GM18502 (cell line): Measurements from ENCODE around the gene ST7L.
"Not testable (repeated sequence)": the region's sequence is repeated elsewhere in the genome, so short reads cannot be mapped to it uniquely, and the experiment has no call there.

Source experiments
- ATAC-seq: cut with Tn5 transposase; IDR thresholded peaks from one replicate; pipeline ENCODE4 v1.9.1; 2021; ENCODE audit warnings: mild to moderate bottlenecking; ENCODE audit not compliant: unreplicated experiment, poor library complexity

Gene ST7L

GRCh38 chr1:112618721-112619517 is at the start of gene ST7L:
TSS of gene ST7L (minus strand) at chr1:112619141. CDS start at chr1:112619113, 28 bp downstream.
- no peak for ATAC-seq

GRCh38 chr1:112666946-112667345 is 48.0 kb upstream of the ST7L start:
- ATAC-seq, result no peak

GRCh38 chr1:112665857-112666256 is 46.9 kb upstream of the ST7L start:
- ATAC-seq, result no peak

- ATAC-seq, result no peak
Observed at GRCh38 chr1:112651205-112651604, 32.3 kb upstream of the ST7L start.

- ATAC-seq, result no peak
Observed at GRCh38 chr1:112646225-112646624, 27.3 kb upstream of the ST7L start.

GRCh38 chr1:112643080-112643479 is 24.1 kb upstream of the ST7L start:
- no peak for ATAC-seq

GRCh38 chr1:112640437-112640836 is 21.5 kb upstream of the ST7L start:
- not testable (repeated sequence) for ATAC-seq

- no peak for ATAC-seq
Observed at GRCh38 chr1:112638110-112638428, 19.1 kb upstream of the ST7L start.

- no peak for ATAC-seq
Observed at GRCh38 chr1:112637254-112638109, 18.5 kb upstream of the ST7L start.

GRCh38 chr1:112636597-112637253 is 17.8 kb upstream of the ST7L start:
- no peak for ATAC-seq

GRCh38 chr1:112636056-112636455 is 17.1 kb upstream of the ST7L start:
- no peak for ATAC-seq

GRCh38 chr1:112634367-112634766 is 15.4 kb upstream of the ST7L start:
- no peak for ATAC-seq

GRCh38 chr1:112633628-112634027 is 14.7 kb upstream of the ST7L start:
- ATAC-seq, result no peak

- no peak for ATAC-seq
Observed at GRCh38 chr1:112629256-112629655, 10.3 kb upstream of the ST7L start.

- no peak for ATAC-seq
Observed at GRCh38 chr1:112628516-112628915, 9.6 kb upstream of the ST7L start.

GRCh38 chr1:112626887-112627286 is 7.9 kb upstream of the ST7L start:
- ATAC-seq, result no peak

GRCh38 chr1:112626193-112626592 is 7.3 kb upstream of the ST7L start:
- ATAC-seq, result no peak

GRCh38 chr1:112625696-112626095 is 6.8 kb upstream of the ST7L start:
- no peak for ATAC-seq

GRCh38 chr1:112624493-112624892 is 5.6 kb upstream of the ST7L start:
- not testable (repeated sequence) for ATAC-seq

- ATAC-seq, result no peak
Observed at GRCh38 chr1:112620377-112620695, 1.4 kb upstream of the ST7L start.
